GM10248 (cell line): ENCODE measurements around the gene KRT39.

Source experiments
- CTCF ChIA-PET: fragments of 300-600 bp; sonication (Branson Sonifier 250); formaldehyde crosslinking; extraction: SDS; loops from one replicate; lab custom pipeline; 2021; ENCODE audit warnings: antibody characterized with exemption; lab: Yijun Ruan, JAX
- POLR2A ChIA-PET: fragments of 350-650 bp; sonication (Branson Sonifier 250); formaldehyde crosslinking; extraction: SDS; loops from one replicate; lab custom pipeline; 2020; ENCODE audit warnings: antibody characterized with exemption; lab: Yijun Ruan, JAX
- DNase-seq: peaks from one replicate; pipeline ENCODE4 v3.0.0; 2012; ENCODE audit errors: extremely low spot score
- TF ChIP-seq, protein P1 (sequence below): IDR thresholded peaks from 2 replicates; pipeline ENCODE4 v1.5.1; 2012; ENCODE audit warnings: mild to moderate bottlenecking, low read depth; ENCODE audit errors: extremely low read depth, missing control alignments, control extremely low read depth

KRT39 gene

DNA sequence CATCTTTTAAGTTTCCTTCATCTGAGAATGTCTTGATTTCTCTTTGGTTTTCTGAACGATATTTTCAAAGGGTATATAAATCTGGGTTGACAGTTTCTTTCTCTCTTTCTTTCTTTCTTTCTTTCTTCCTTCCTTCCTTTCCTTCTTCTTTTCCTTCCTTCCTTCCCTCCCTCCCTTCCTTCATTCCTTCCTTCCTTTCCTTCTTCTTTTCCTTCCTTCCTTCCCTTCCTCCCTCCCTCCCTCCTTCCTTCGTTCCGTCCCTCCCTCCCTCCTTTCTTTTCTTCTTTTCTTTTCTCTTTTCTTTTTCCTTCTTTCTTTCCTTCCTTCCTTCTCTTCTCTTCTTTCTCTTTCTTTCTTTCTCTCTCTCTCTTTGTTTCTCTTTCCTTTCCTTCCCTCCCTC lies 7.6 kb upstream of the KRT39 start:
- ChIA-PET CTCF (no interaction called here), POLR2A (no interaction called here)
- TF ChIP-seq, protein P1, sequence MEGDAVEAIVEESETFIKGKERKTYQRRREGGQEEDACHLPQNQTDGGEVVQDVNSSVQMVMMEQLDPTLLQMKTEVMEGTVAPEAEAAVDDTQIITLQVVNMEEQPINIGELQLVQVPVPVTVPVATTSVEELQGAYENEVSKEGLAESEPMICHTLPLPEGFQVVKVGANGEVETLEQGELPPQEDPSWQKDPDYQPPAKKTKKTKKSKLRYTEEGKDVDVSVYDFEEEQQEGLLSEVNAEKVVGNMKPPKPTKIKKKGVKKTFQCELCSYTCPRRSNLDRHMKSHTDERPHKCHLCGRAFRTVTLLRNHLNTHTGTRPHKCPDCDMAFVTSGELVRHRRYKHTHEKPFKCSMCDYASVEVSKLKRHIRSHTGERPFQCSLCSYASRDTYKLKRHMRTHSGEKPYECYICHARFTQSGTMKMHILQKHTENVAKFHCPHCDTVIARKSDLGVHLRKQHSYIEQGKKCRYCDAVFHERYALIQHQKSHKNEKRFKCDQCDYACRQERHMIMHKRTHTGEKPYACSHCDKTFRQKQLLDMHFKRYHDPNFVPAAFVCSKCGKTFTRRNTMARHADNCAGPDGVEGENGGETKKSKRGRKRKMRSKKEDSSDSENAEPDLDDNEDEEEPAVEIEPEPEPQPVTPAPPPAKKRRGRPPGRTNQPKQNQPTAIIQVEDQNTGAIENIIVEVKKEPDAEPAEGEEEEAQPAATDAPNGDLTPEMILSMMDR, result no peak
- DNase-seq, result no peak

DNA sequence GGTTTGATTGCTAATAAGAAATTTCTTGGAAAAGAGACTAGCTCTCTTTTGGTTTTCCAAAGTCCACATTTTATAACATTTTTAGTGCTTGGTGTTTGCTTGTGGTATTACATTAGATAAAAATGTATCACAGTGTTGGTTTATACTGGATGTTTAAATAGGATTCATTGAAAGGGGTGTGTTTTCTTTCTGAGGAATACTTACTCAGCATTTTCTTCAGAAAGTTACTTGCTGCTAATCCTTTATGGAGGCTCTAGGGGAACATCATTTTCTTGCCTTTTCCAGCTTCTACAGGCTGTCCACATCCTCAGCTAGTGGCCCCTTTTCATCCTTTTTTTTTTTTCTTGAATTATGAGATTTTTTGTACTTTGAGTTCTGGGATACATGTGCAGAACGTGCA lies 834 bp upstream of the KRT39 start:
- DNase-seq, result no peak
- POLR2A ChIA-PET, result no interaction called here
- TF ChIP-seq, protein P1, result no peak
- CTCF ChIA-PET, result no interaction called here

DNA sequence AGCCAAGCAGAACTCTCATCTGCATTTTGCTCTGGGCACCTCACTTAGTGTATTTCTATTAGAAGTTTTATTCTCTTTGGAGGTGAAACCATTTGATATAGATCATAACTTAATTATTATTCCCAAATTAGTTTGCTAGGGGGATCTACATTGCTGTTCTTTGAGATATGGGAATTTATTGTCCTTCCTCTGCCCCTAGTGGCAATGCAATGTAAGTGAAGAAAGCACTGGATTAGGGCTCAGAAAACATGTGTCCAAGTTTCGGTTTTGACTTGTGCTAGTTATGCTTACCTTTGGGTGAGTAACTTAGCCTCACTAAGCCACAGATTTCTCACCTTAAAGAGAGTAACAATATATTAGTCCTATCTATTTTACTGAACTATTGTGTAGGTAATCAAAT lies 2.9 kb downstream of the KRT39 start:
- POLR2A ChIA-PET, result no interaction called here
- TF ChIP-seq, protein P1, result peak; percentile 32
- CTCF ChIA-PET, result interaction anchor here (1.8 kb wide), 1 partner anchor 585 kb away, joined by 4 read pairs; no protein-coding TSS in a partner anchor
- peak; percentile 36 for DNase-seq

DNA sequence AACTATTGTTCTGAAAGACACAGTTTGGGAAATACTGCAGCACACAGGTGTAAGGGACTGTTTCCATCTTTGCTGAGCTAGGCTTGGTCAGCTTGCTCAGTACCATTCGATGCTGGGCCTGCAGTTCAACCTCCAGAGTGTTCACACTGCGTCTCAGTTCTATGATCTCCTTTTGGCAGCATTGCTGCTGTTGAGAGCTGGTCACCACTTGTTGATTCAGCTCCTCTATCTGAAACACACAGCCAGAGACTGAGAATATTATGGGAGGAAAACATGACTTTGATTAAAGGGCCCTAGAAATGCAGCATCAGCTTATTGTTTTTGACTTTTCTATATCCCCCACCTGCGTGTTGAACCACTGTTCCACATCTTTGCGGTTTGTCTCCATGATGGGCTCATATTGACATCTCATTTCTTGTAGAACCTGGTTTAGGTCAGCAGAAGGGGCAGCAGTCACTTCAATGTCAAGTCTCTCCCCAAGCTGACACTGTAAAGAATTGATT lies 4.6 kb downstream of the KRT39 start:
- TF ChIP-seq, protein P1, result no peak
- no peak for DNase-seq
- ChIA-PET CTCF (interaction anchor here (1.2 kb wide), 2 partner anchors 9 to 15 kb away, joined by 3 to 4 read pairs; no protein-coding TSS in a partner anchor), POLR2A (no interaction called here)

DNA sequence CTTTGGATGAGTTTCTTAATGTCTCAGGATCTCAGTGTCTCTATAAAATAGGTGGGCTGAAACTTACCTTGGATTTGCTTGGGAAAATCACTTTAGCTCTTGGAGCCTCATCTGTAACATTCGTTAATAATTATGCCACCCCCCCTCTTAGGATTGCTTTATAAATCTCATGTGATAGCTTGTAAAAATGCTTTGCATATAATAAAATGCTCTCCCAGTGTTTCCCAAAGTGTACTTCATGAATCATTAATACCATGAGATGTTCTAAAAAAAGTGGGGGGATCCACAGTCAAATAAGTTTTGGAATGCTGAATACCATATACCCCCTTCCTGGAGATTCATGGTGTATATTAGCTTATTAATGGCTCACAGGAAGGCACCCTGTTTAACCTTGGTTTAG lies 5.2 kb downstream of the KRT39 start:
- ChIA-PET POLR2A (no interaction called here), CTCF (interaction anchor here (1.2 kb wide), 2 partner anchors 9 to 15 kb away, joined by 3 to 4 read pairs; no protein-coding TSS in a partner anchor)
- TF ChIP-seq, protein P1, result no peak

DNA sequence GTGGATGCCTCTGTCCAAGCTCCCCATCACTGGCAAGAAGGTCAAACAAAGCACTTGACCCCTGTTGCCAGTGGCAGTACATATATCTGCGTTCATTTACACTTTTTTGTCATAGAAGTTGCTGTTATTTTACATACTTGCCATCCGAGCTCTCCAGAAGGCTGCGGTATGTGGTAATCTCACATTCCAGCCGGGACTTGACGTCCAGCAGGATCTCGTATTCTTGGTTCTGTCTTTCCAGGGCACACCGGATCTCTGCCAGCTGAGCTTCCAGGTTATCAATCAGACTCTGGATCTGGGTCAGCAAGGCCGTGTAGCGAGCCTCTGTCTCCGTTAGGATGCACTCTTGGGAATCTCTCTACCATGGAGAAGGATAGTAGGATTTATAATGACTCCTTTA lies 6.6 kb downstream of the KRT39 start:
- no peak for DNase-seq
- TF ChIP-seq, protein P1, result no peak
- ChIA-PET CTCF (interaction anchor here (1.2 kb wide), 1 partner anchor 16 kb away, joined by 3 read pairs; no protein-coding TSS in a partner anchor), POLR2A (no interaction called here)

More for the DNA sequence above, 5.2 kb downstream of the KRT39 start:
- DNase-seq, result no peak
